PC-9 (cell line): Measurements from ENCODE around the gene GDPGP1. TPM values are rescaled to one million over a fixed set of nuclear protein-coding genes. Genes with fewer than 3 reads are reported as not detected.

Experiments used
- BruUV-seq: library from RNA; stranded (reverse); fragments of 400-500 nt; replicated peaks from 2 replicates; lab custom pipeline; 2021; lab: Mats Ljungman, UMichigan
- CTCF ChIA-PET: fragments of 300-600 bp; sonication (Branson Sonifier 250); formaldehyde crosslinking; loops from one replicate; lab custom pipeline; 2022; ENCODE audit warnings: antibody characterized with exemption; lab: Charles Lee
- POLR2A ChIA-PET: fragments of 300-600 bp; sonication (Branson Sonifier 250); formaldehyde crosslinking; loops from one replicate; lab custom pipeline; 2022; ENCODE audit warnings: antibody characterized with exemption; ENCODE audit not compliant: unreplicated experiment; lab: Charles Lee
- DNase-seq, 2 experiments: peaks; one replicate each; pipeline versions ENCODE4 v3.0.0 to v3.0.0-alpha.2; 2015 to 2022; ENCODE audit warnings: mixed read lengths in 1 of 2
- H2AFZ ChIP-seq: fragments of 200-600 bp; sonication (generic); 2 replicates; pipeline ENCODE4 v1.8.1; 2017; ENCODE audit warnings: antibody characterized with exemption
- H3F3A ChIP-seq: fragments of 200-600 bp; sonication (generic); 2 replicates; pipeline ENCODE4 v1.8.1; 2017; ENCODE audit warnings: antibody characterized with exemption, mild to moderate bottlenecking, low read depth; ENCODE audit not compliant: insufficient read depth
- H3K27ac ChIP-seq: fragments of 200-600 bp; sonication (generic); 2 replicates; pipeline ENCODE4 v1.6.1; 2016; ENCODE audit warnings: mixed run types
- H3K27me3 ChIP-seq: fragments of 200-600 bp; sonication (generic); 2 replicates; pipeline ENCODE4 v1.6.1; 2016; ENCODE audit warnings: low read depth, mixed run types; ENCODE audit not compliant: insufficient read depth
- H3K36me3 ChIP-seq: fragments of 200-600 bp; sonication (generic); 2 replicates; pipeline ENCODE4 v1.6.1; 2016; ENCODE audit warnings: low read depth, mixed run types
- H3K4me1 ChIP-seq: fragments of 200-600 bp; sonication (generic); replicated peaks from 2 replicates; pipeline ENCODE4 v1.6.1; 2016; ENCODE audit warnings: mixed run types; ENCODE audit not compliant: insufficient read depth
- H3K4me2 ChIP-seq: fragments of 200-600 bp; sonication (generic); 2 replicates; pipeline ENCODE4 v1.6.1; 2017; ENCODE audit warnings: mixed run types
- H3K4me3 ChIP-seq: fragments of 200-600 bp; sonication (generic); 2 replicates; pipeline ENCODE4 v1.6.1; 2016; ENCODE audit warnings: mixed run types
- H3K79me2 ChIP-seq: fragments of 200-600 bp; sonication (generic); 2 replicates; pipeline ENCODE4 v1.6.1; 2017; ENCODE audit warnings: low read depth, mixed run types
- H3K9me2 ChIP-seq: fragments of 200-600 bp; sonication (generic); 2 replicates; pipeline ENCODE4 v1.8.1; 2017; ENCODE audit warnings: mild to moderate bottlenecking; ENCODE audit not compliant: insufficient read depth
- H3K9me3 ChIP-seq: fragments of 200-600 bp; sonication (generic); 2 replicates; pipeline ENCODE4 v1.8.1; 2016; ENCODE audit warnings: low read depth; ENCODE audit not compliant: insufficient read depth
- H4K20me1 ChIP-seq: fragments of 200-600 bp; sonication (generic); 2 replicates; pipeline ENCODE4 v1.8.1; 2017; ENCODE audit not compliant: insufficient read depth
- EZH2 ChIP-seq: fragments of 200-600 bp; sonication (generic); IDR thresholded peaks from 2 replicates; pipeline ENCODE4 v1.8.0; 2017; ENCODE audit warnings: antibody characterized with exemption, low read depth
- intact Hi-C: fragments of 100-400 bp; cut with micrococcal nuclease; formaldehyde crosslinking; loops from one replicate; pipeline ENCODE4 v1.10.0; 2022; ENCODE audit not compliant: unreplicated experiment
- total RNA-seq: library from RNA; stranded (reverse); gene quantifications from 2 replicates; pipeline ENCODE4 v1.2.3, GENCODE V29; 2021
- TF ChIP-seq, protein P1 (sequence below): fragments of 200-600 bp; sonication (generic); conservative IDR thresholded peaks from 2 replicates; pipeline ENCODE4 v1.6.1; 2017; ENCODE audit warnings: mixed run types, antibody characterized with exemption, mild to moderate bottlenecking, moderate library complexity

Gene GDPGP1
- total RNA-seq, 1 experiment from 2014 or later = 7.6 TPM

DNA sequence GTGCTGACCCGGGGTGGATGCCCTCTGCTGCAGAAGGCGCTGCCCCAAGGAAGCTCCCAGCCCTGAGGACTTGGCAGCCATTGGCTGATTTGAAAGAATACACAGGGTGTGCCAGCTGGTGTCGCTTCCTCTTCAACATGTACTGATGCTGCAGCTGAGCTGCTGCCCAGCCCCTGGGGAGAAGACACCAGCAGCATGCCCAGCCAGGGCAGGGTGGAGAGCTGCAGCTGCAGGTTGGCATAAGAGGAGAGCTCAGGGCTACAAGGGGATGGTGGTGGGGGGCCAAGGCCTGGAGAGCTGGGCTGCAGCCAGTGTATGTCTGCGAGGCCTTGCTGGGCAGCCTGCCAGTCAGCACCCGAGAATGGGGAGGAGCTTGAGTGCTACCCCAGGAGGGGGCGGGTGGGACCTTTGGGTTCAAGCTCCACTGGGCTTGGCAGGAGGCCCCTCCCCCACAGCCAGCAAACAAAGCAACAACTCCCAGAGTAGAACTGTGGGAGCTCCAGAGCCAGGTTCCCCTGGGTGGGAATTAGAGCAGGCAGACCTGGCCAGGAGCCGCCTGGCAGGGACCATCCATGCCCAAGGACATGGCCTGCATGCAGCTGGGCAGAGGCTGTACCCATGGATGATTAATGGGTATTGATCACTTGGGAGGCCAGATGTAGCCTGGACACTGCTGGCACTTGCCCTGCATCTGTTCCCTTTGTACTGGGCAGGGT lies 42.1 kb upstream of the GDPGP1 start:
- no peak overlapping the region for H3K4me3 ChIP-seq
- peak in 1 of 2 experiments; percentile 70 for DNase-seq
- H4K20me1 ChIP-seq = no peaks in the 10 kb centered on the region; the same call in 1 of the 2 replicates
- H3K9me3 ChIP-seq = no peaks in the 10 kb centered on the region
- H3K27ac ChIP-seq = no peak overlapping the region
- H2AFZ ChIP-seq = no peak overlapping the region
- peaks cover 17% of the 10 kb centered on the region for H3K4me1 ChIP-seq
- H3K79me2 ChIP-seq = peaks cover 20% of the 10 kb centered on the region
- no TSS peak for BruUV-seq
- POLR2A ChIA-PET = interaction anchor here (1.0 kb wide), 1 partner anchor 9 kb away, joined by 7 read pairs; the partner anchor contains the start of gene SEMA4B
- no peak overlapping the region for H3K4me2 ChIP-seq
- H3K9me2 ChIP-seq = no peaks in the 10 kb centered on the region
- CTCF ChIA-PET = interaction anchor here (0.6 kb wide), 2 partner anchors 21 to 29 kb away, joined by 3 read pairs; no protein-coding TSS in a partner anchor
- H3F3A ChIP-seq = peaks cover 8% of the 10 kb centered on the region; the same call in 1 of the 2 replicates
- H3K27me3 ChIP-seq = no peaks in the 10 kb centered on the region
- intact Hi-C loops = no loop called here
- TF ChIP-seq, protein P1, sequence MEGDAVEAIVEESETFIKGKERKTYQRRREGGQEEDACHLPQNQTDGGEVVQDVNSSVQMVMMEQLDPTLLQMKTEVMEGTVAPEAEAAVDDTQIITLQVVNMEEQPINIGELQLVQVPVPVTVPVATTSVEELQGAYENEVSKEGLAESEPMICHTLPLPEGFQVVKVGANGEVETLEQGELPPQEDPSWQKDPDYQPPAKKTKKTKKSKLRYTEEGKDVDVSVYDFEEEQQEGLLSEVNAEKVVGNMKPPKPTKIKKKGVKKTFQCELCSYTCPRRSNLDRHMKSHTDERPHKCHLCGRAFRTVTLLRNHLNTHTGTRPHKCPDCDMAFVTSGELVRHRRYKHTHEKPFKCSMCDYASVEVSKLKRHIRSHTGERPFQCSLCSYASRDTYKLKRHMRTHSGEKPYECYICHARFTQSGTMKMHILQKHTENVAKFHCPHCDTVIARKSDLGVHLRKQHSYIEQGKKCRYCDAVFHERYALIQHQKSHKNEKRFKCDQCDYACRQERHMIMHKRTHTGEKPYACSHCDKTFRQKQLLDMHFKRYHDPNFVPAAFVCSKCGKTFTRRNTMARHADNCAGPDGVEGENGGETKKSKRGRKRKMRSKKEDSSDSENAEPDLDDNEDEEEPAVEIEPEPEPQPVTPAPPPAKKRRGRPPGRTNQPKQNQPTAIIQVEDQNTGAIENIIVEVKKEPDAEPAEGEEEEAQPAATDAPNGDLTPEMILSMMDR = no peak
- TF ChIP-seq EZH2 = no peak
- 0 out of 2 replicates have a peak, but pooled peaks cover 8% of the 10 kb centered on the region for H3K36me3 ChIP-seq

DNA sequence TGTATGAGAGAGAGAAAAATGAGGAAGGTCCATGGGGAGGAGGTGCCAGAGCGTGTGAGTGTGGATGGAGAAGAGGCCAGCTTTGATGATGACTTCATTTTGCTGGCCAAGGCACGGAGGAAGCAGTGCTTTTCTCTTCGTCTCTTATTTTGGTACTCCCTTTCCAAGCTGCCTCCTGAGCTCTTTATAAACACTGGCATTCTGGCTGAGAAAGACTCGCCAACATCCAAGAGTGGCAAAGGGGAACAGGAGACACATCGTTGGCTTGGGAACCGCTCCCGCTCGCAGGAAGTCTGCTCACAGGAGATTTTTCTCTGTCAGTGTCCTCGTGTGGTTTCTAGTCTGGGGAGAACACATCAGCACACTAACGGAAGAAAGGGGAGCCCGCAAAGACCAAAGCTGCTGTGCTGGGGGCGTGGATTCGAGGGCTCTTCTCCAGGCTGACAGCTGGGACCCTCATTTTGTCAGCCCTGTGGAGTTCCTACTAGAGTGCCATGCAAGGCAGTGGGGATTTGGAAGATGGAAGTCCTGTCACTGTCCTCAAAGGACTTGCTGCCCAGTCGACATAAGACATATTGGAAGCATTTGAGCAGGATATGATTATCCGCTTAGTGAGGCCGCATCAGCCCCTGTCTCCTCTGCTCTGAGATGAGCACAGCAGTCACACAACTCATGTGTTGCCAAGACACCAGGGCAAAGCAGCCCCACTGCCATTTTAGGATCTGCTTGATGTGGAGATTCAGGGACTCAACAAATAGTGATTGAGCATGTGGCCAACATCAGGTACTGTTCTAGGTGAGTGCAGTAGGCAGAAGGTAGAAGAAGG lies 40.8 kb upstream of the GDPGP1 start:
- Histone ChIP-seq H3K4me2 (no peak overlapping the region), H3K4me3 (no peak overlapping the region), H3K36me3 (0 out of 2 replicates have a peak, but pooled peaks cover 8% of the 10 kb centered on the region), H2AFZ (no peak overlapping the region), H4K20me1 (no peaks in the 10 kb centered on the region), H3K9me2 (no peaks in the 10 kb centered on the region), H3K4me1 (peaks cover 19% of the 10 kb centered on the region), H3K27me3 (no peaks in the 10 kb centered on the region), H3K79me2 (peaks cover 13% of the 10 kb centered on the region; the same call in 1 of the 2 replicates), H3K9me3 (no peaks in the 10 kb centered on the region), H3K27ac (no peak overlapping the region), H3F3A (peaks cover 11% of the 10 kb centered on the region; the same call in 1 of the 2 replicates)
- CTCF ChIA-PET = interaction anchor here (0.6 kb wide), 1 partner anchor 88 kb away, joined by 4 read pairs; no protein-coding TSS in a partner anchor
- POLR2A ChIA-PET = no interaction called here
- intact Hi-C loops = no loop called here
- no peak for DNase-seq
- no TSS peak for BruUV-seq
- no peak for TF ChIP-seq EZH2
- TF ChIP-seq, protein P1 = no peak

DNA sequence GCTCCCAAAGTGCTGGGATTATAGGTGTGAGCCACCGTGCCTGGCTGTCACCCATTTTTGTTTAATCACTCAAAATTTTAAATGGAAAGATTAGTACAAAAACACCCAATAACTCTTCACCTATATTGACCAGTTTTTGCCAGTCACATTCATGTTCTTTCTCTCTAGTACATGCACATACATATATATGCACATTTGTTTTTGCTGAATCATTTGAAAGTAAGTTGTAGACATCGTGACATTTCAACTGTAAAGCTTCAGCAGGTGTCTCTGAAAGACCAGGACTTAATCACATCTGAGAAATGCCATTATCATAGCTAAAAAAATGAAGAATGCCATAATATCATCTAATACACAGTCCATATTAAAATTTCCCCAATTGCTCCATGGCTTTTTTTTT lies 39.4 kb upstream of the GDPGP1 start:
- Histone ChIP-seq H3K9me3 (no peaks in the 10 kb centered on the region), H3F3A (peaks cover 21% of the 10 kb centered on the region), H3K4me3 (no peak overlapping the region), H3K27ac (no peak overlapping the region), H3K4me2 (no peak overlapping the region), H3K79me2 (peaks cover 10% of the 10 kb centered on the region; the same call in 1 of the 2 replicates), H3K4me1 (peaks cover 26% of the 10 kb centered on the region), H3K27me3 (no peaks in the 10 kb centered on the region), H3K36me3 (0 out of 2 replicates have a peak, but pooled peaks cover 8% of the 10 kb centered on the region), H2AFZ (no peak overlapping the region), H3K9me2 (no peaks in the 10 kb centered on the region), H4K20me1 (no peaks in the 10 kb centered on the region)
- POLR2A ChIA-PET = no interaction called here
- no TSS peak for BruUV-seq
- no peak for DNase-seq
- intact Hi-C loops = no loop called here
- TF ChIP-seq, protein P1 = no peak
- no peak for TF ChIP-seq EZH2
- CTCF ChIA-PET = no interaction called here
